Testis (tissue), 3 donors: Measurements from ENCODE around the gene OR9Q1. TPM values are rescaled to one million over a fixed set of nuclear protein-coding genes. Genes with fewer than 3 reads are reported as not detected.
"Not testable (repeated sequence)": the region's sequence is repeated elsewhere in the genome, so short reads cannot be mapped to it uniquely, and the experiment has no call there.

Source experiments
- DNase-seq: peaks from one replicate; pipeline ENCODE4 v3.0.0-alpha.2; 2019
- H3K27ac ChIP-seq, 2 donors: fragments of 200-600 bp; sonication (generic); one replicate each; pipeline ENCODE4 v1.5.1; 2019
- H3K27me3 ChIP-seq: fragments of 200-600 bp; sonication (generic); one replicate; pipeline ENCODE4 v1.5.1; 2019
- H3K36me3 ChIP-seq: fragments of 200-600 bp; sonication (generic); one replicate; pipeline ENCODE4 v1.5.1; 2017; ENCODE audit warnings: low read depth; ENCODE audit errors: missing control alignments
- H3K4me1 ChIP-seq: fragments of 200-600 bp; sonication (generic); one replicate; pipeline ENCODE4 v1.5.1; 2019
- H3K4me3 ChIP-seq, 2 donors: fragments of 200-600 bp; sonication (generic); one replicate each; pipeline ENCODE4 v1.5.1; 2017 to 2019
- H3K9me3 ChIP-seq: fragments of 200-600 bp; sonication (generic); one replicate; pipeline ENCODE4 v1.5.1; 2017
- CTCF ChIP-seq, 3 experiments: fragments of 450-650 bp in 2 of 3; fragments of 200-600 bp in 1 of 3; sonication (generic) in 1 of 3; IDR thresholded peaks; one replicate each; pipeline ENCODE4 v1.5.1; 2016 to 2019; ENCODE audit warnings: antibody characterized with exemption in 3 of 3, mild to moderate bottlenecking in 2 of 3, moderate library complexity in 1 of 3
- POLR2A ChIP-seq: fragments of 450-650 bp; IDR thresholded peaks from one replicate; pipeline ENCODE4 v1.6.1; 2017; ENCODE audit warnings: antibody characterized with exemption, mild to moderate bottlenecking, moderate library complexity
- WGBS, 2 donors: methylation state at CpG; one replicate each; pipeline ENCODE4 v1.1.5; 2018; 5-methylcytosine and 5-hydroxymethylcytosine counted together
- intact Hi-C: fragments of 100-400 bp; cut with DNase I; formaldehyde crosslinking; loops from one replicate; pipeline ENCODE4 v1.15.1; 2023; ENCODE audit warnings: low total_unique reads
- polyA plus RNA-seq: library from polyadenylated mRNA; stranded (reverse); fragments of 350-450 nt; fragmentation: Illumina TruSeq; extraction: RNeasy Lipid Tissue Mini Kit (QIAGEN cat#74804); gene quantifications from one replicate; pipeline ENCODE4 v1.2.3, GENCODE V29; 2014; ENCODE audit warnings: low read depth, low replicate concordance; ENCODE audit not compliant: insufficient read depth
- total RNA-seq, 2 donors: library from RNA; depleted of rRNA; stranded (reverse); fragments of >200 nt; gene quantifications; one replicate each; pipeline ENCODE4 v1.2.3, GENCODE V29; 2016

Gene OR9Q1
- total and polyA plus RNA-seq, 3 donors from 2014 or later: 0.12 to 0.71 (median 0.15) TPM

- Histone ChIP-seq H3K27me3 (no peaks in the 10 kb centered on the region), H3K27ac (no peak overlapping the region), H3K4me3 (no peak overlapping the region), H3K4me1 (no peaks in the 10 kb centered on the region), H3K36me3 (no peaks in the 10 kb centered on the region), H3K9me3 (no peaks in the 10 kb centered on the region)
- WGBS, 2 donors: 74 to 78% methylated on average over 4 of the region's 4 CpGs
- TF ChIP-seq CTCF (IDR thresholded peaks at IDR 0.05): no peak
- TF ChIP-seq POLR2A: no peak
- no peak for DNase-seq
- intact Hi-C loops: no loop called here
Observed at GRCh38 chr11:57982776-57983175, 40.9 kb upstream of the OR9Q1 start.

GRCh38 chr11:57983191-57983590 is 40.5 kb upstream of the OR9Q1 start:
- H3K27me3 ChIP-seq: no peaks in the 10 kb centered on the region
- intact Hi-C loops: no loop called here
- no peak for DNase-seq
- no peak overlapping the region for H3K4me3 ChIP-seq
- no peak overlapping the region for H3K27ac ChIP-seq
- no peaks in the 10 kb centered on the region for H3K9me3 ChIP-seq
- H3K4me1 ChIP-seq: no peaks in the 10 kb centered on the region
- WGBS, 2 donors: 72 to 76% methylated on average over 3 of the region's 3 CpGs
- no peaks in the 10 kb centered on the region for H3K36me3 ChIP-seq
- no peak for TF ChIP-seq POLR2A
- no peak for TF ChIP-seq CTCF (IDR thresholded peaks at IDR 0.05)

GRCh38 chr11:57999523-57999922 is 24.2 kb upstream of the OR9Q1 start:
- WGBS, 2 donors: 63 to 86% methylated on average over 10 to 11 of the region's 13 CpGs
- H3K36me3 ChIP-seq, H3K27me3 ChIP-seq, DNase-seq, H3K4me1 ChIP-seq, H3K9me3 ChIP-seq, H3K4me3 ChIP-seq, H3K27ac ChIP-seq, intact Hi-C loops: not testable (repeated sequence)

GRCh38 chr11:58000021-58000420 is 23.7 kb upstream of the OR9Q1 start:
- DNase-seq, H3K36me3 ChIP-seq, H3K27ac ChIP-seq, H3K4me3 ChIP-seq, H3K9me3 ChIP-seq, H3K4me1 ChIP-seq, H3K27me3 ChIP-seq, intact Hi-C loops: not testable (repeated sequence)
- 97% methylated on average over 7 of the region's 10 CpGs for WGBS, 2 donors

- H3K4me3 ChIP-seq: no peak overlapping the region
- H3K9me3 ChIP-seq: no peaks in the 10 kb centered on the region
- no peaks in the 10 kb centered on the region for H3K27me3 ChIP-seq
- no peaks in the 10 kb centered on the region for H3K36me3 ChIP-seq
- no peaks in the 10 kb centered on the region for H3K4me1 ChIP-seq
- WGBS, 2 donors: 59 to 71% methylated on average over 5 of the region's 5 CpGs
- intact Hi-C loops: no loop called here
- H3K27ac ChIP-seq: no peak overlapping the region
- DNase-seq: no peak
- TF ChIP-seq CTCF (IDR thresholded peaks at IDR 0.05): no peak
- TF ChIP-seq POLR2A: no peak
Observed at GRCh38 chr11:58000699-58001098, 23.0 kb upstream of the OR9Q1 start.

GRCh38 chr11:58003036-58003435 is 20.6 kb upstream of the OR9Q1 start:
- WGBS, 2 donors: 68 to 84% methylated on average over 2 of the region's 2 CpGs
- TF ChIP-seq CTCF (IDR thresholded peaks at IDR 0.05): no peak
- TF ChIP-seq POLR2A: no peak
- Histone ChIP-seq H3K4me3 (no peak overlapping the region), H3K27ac (no peak overlapping the region), H3K36me3 (no peaks in the 10 kb centered on the region), H3K9me3 (no peaks in the 10 kb centered on the region), H3K27me3 (no peaks in the 10 kb centered on the region), H3K4me1 (no peaks in the 10 kb centered on the region)
- intact Hi-C loops: no loop called here
- DNase-seq: no peak
